SU-DHL-6 (cell line): Measurements from ENCODE around the gene OXCT2.
"Not testable (repeated sequence)": the region's sequence is repeated elsewhere in the genome, so short reads cannot be mapped to it uniquely, and the experiment has no call there.

ENCODE experiments used
- H2AFZ ChIP-seq: fragments of 200-600 bp; sonication (generic); 2 replicates; pipeline ENCODE4 v1.6.1; 2014; ENCODE audit warnings: low read depth, mild to moderate bottlenecking, moderate library complexity, mixed read lengths, antibody characterized with exemption, low read length; ENCODE audit not compliant: severe bottlenecking
- H3F3A ChIP-seq: fragments of 200-600 bp; shearing (Covaris generic); 2 replicates; pipeline ENCODE4 v1.6.0; 2016; ENCODE audit warnings: antibody characterized with exemption, mild to moderate bottlenecking; ENCODE audit not compliant: insufficient read depth
- H3K27ac ChIP-seq: fragments of 200-600 bp; sonication (generic); 2 replicates; pipeline ENCODE4 v1.5.1; 2016; ENCODE audit warnings: low read depth, mild to moderate bottlenecking, low read length, moderate library complexity, mixed read lengths
- H3K27me3 ChIP-seq: fragments of 200-600 bp; sonication (generic), shearing (Covaris generic); 2 replicates; pipeline ENCODE4 v1.6.0; 2014; ENCODE audit warnings: mild to moderate bottlenecking, low read length
- H3K36me3 ChIP-seq: fragments of 200-600 bp; sonication (generic); 2 replicates; pipeline ENCODE4 v1.6.1; 2014; ENCODE audit warnings: mild to moderate bottlenecking, low read length, mixed read lengths
- H3K4me2 ChIP-seq: fragments of 300-600, 200-600 bp; shearing (Covaris generic), sonication (generic); 2 replicates; pipeline ENCODE4 v1.6.0; 2014; ENCODE audit warnings: low read length, low read depth, mild to moderate bottlenecking; ENCODE audit not compliant: poor library complexity, severe bottlenecking
- H3K4me3 ChIP-seq: fragments of 200-600 bp; sonication (generic); 2 replicates; pipeline ENCODE4 v1.5.1; 2014; ENCODE audit warnings: antibody characterized with exemption, low read length, mild to moderate bottlenecking, mixed read lengths; ENCODE audit not compliant: insufficient read depth, poor library complexity, severe bottlenecking
- H3K79me2 ChIP-seq: fragments of 200-600 bp; sonication (generic); 2 replicates; pipeline ENCODE4 v1.6.1; 2014; ENCODE audit warnings: mild to moderate bottlenecking, low read length, moderate library complexity; ENCODE audit not compliant: insufficient read depth
- H3K9ac ChIP-seq: fragments of 200-600 bp; sonication (generic); 2 replicates; pipeline ENCODE4 v1.7.0; 2014; ENCODE audit warnings: mild to moderate bottlenecking, low read length
- H3K9me2 ChIP-seq: fragments of 200-600 bp; sonication (generic); replicated peaks from 2 replicates; pipeline ENCODE4 v1.6.1; 2014; ENCODE audit warnings: low read length; ENCODE audit not compliant: insufficient read depth
- H3K9me3 ChIP-seq: fragments of 200-600 bp; sonication (generic); 2 replicates; pipeline ENCODE4 v1.6.1; 2014; ENCODE audit warnings: low read length, mixed read lengths; ENCODE audit not compliant: insufficient read depth
- H4K20me1 ChIP-seq: fragments of 200-600 bp; sonication (generic); 2 replicates; pipeline ENCODE4 v1.6.1; 2014; ENCODE audit warnings: low read depth, mild to moderate bottlenecking, antibody characterized with exemption, low read length, moderate library complexity, mixed read lengths
- EZH2phosphoT487 ChIP-seq: fragments of 200-600 bp; sonication (generic), shearing (Covaris generic); conservative IDR thresholded peaks from 2 replicates; pipeline ENCODE4 v1.6.1; 2018; ENCODE audit warnings: mild to moderate bottlenecking, antibody characterized with exemption, low read length, moderate library complexity, mixed read lengths
- TF ChIP-seq, protein P1 (sequence below): fragments of 200-600 bp; sonication (generic); IDR thresholded peaks from one replicate; pipeline ENCODE4 v1.5.1; 2017; ENCODE audit warnings: antibody characterized with exemption, mild to moderate bottlenecking, low read length, moderate library complexity; ENCODE audit not compliant: insufficient read depth, poor library complexity, severe bottlenecking

OXCT2 gene

DNA sequence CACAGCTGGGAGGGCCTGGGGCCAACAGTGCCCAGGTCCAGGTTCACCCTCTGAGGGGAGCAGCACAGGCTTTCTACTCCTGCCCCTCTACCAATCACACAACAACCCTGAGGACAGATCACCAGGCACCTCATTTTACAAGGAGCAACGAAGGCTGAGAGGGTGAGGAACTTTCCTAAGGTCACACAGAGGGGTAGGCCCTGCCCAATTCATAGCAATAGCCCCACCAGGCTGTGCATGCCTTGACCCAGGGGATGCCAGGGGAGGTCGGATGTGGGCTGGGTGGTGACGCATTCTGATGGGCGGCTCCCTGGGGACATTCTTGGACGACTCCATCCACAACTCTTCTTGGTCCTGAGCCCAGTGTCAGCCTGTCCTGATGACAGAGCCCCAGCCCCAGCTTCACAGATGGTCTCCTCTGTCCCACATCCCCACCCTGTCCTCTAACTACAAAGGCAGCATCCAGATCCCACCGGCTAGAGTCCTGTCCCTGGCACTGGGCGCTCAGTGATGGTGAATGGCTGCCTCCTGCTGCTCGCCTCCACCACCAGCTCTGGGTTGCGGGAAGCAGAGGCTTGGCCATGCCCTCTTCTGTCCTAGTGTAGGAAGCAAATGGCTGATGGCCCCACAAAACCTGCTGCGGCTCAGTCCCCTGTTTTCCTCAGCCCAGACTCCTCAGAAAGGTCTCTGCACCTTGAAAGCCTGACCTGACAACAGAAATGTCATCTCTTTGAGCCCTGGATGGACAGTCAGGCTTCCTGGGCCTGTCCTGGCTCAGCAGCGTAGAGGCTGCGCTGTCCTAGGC, 15.4 kb upstream of the OXCT2 start:
- not testable (repeated sequence) for H3K9ac ChIP-seq, H2AFZ ChIP-seq, H3K79me2 ChIP-seq, H3K9me3 ChIP-seq, H4K20me1 ChIP-seq, H3K4me2 ChIP-seq, H3K36me3 ChIP-seq, H3K4me3 ChIP-seq, H3K27me3 ChIP-seq, H3F3A ChIP-seq, H3K27ac ChIP-seq, H3K9me2 ChIP-seq

DNA sequence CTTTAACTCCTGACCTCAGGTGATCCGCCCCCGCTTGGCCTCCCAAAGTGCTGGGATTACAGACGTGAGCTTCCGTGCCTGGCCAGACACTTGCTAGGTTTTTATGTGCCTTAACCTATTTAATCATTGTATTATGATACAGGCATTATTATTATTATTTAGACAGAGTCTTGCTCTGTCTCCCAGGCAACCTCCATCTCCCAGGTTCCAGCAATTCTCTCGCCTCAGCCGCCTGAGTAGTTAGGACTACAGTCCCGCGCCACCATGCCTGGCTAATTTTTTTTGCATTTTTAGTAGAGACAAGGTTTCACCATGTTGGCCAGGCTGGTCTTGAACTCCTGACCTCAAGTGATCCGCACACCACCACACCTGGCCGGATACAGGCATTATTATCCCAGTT, 11.5 kb upstream of the OXCT2 start:
- not testable (repeated sequence) for H3K79me2 ChIP-seq, H3K4me3 ChIP-seq, H3K36me3 ChIP-seq, H3K9ac ChIP-seq, H3K27me3 ChIP-seq, H3K27ac ChIP-seq, H3K9me3 ChIP-seq, H3K4me2 ChIP-seq, H2AFZ ChIP-seq, H3F3A ChIP-seq, H3K9me2 ChIP-seq, H4K20me1 ChIP-seq

GRCh38 chr1:39782103-39782502, 11.0 kb upstream of the OXCT2 start:
- 0 out of 2 replicates have a peak, but pooled peaks cover under 1% of the 10 kb centered on the region for H3F3A ChIP-seq
- H3K27ac ChIP-seq: no peak overlapping the region
- H3K4me2 ChIP-seq: no peak overlapping the region
- H3K9me3 ChIP-seq: no peaks in the 10 kb centered on the region
- no peaks in the 10 kb centered on the region for H3K79me2 ChIP-seq
- H3K9me2 ChIP-seq: no peaks in the 10 kb centered on the region
- H4K20me1 ChIP-seq: no peaks in the 10 kb centered on the region
- H3K36me3 ChIP-seq: no peaks in the 10 kb centered on the region
- no peak overlapping the region for H2AFZ ChIP-seq
- H3K9ac ChIP-seq: no peak overlapping the region
- H3K4me3 ChIP-seq: no peak overlapping the region
- TF ChIP-seq EZH2phosphoT487: no peak
- TF ChIP-seq, protein P1, sequence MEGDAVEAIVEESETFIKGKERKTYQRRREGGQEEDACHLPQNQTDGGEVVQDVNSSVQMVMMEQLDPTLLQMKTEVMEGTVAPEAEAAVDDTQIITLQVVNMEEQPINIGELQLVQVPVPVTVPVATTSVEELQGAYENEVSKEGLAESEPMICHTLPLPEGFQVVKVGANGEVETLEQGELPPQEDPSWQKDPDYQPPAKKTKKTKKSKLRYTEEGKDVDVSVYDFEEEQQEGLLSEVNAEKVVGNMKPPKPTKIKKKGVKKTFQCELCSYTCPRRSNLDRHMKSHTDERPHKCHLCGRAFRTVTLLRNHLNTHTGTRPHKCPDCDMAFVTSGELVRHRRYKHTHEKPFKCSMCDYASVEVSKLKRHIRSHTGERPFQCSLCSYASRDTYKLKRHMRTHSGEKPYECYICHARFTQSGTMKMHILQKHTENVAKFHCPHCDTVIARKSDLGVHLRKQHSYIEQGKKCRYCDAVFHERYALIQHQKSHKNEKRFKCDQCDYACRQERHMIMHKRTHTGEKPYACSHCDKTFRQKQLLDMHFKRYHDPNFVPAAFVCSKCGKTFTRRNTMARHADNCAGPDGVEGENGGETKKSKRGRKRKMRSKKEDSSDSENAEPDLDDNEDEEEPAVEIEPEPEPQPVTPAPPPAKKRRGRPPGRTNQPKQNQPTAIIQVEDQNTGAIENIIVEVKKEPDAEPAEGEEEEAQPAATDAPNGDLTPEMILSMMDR: no peak
- no peaks in the 10 kb centered on the region for H3K27me3 ChIP-seq

- Histone ChIP-seq H3K4me2 (no peak overlapping the region), H3K36me3 (no peaks in the 10 kb centered on the region), H3K4me3 (no peak overlapping the region), H3F3A (peaks cover 6% of the 10 kb centered on the region; the same call in 1 of the 2 replicates), H3K9me3 (no peaks in the 10 kb centered on the region), H2AFZ (no peak overlapping the region), H3K79me2 (no peaks in the 10 kb centered on the region), H3K27ac (no peak overlapping the region), H3K9me2 (no peaks in the 10 kb centered on the region), H4K20me1 (no peaks in the 10 kb centered on the region), H3K9ac (no peak overlapping the region), H3K27me3 (no peaks in the 10 kb centered on the region)
- TF ChIP-seq EZH2phosphoT487: no peak
- TF ChIP-seq, protein P1: no peak
Measured at GRCh38 chr1:39781349-39781715, 10.2 kb upstream of the OXCT2 start.
